ENCODE data around the gene BCAT1.
"Not testable (repeated sequence)": the region's sequence is repeated elsewhere in the genome, so short reads cannot be mapped to it uniquely, and the experiment has no call there.

The BCAT1 gene

GRCh38 chr12:24926080-24926479, 22.8 kb downstream of the BCAT1 start:
- DNase-seq (ENCODE audit: low read depth), result not testable (repeated sequence)

- DNase-seq (ENCODE audit: low read depth), result no peak
Observed at GRCh38 chr12:24922090-24922489, 26.8 kb downstream of the BCAT1 start.

GRCh38 chr12:24921251-24922038, 27.5 kb downstream of the BCAT1 start:
- DNase-seq (ENCODE audit: low read depth), result no peak

GRCh38 chr12:24920141-24920540, 28.8 kb downstream of the BCAT1 start:
- DNase-seq (ENCODE audit: low read depth), result no peak

- DNase-seq (ENCODE audit: low read depth), result no peak
Observed at GRCh38 chr12:24919346-24920001, 29.4 kb downstream of the BCAT1 start.

GRCh38 chr12:24918596-24918995, 30.3 kb downstream of the BCAT1 start:
- DNase-seq (ENCODE audit: low read depth), result no peak

- no peak for DNase-seq (ENCODE audit: low read depth)
Observed at GRCh38 chr12:24915501-24915900, 33.4 kb downstream of the BCAT1 start.

GRCh38 chr12:24913953-24914352, 34.9 kb downstream of the BCAT1 start:
- no peak for DNase-seq (ENCODE audit: low read depth)

- no peak for DNase-seq (ENCODE audit: low read depth)
Observed at GRCh38 chr12:24913130-24913529, 35.8 kb downstream of the BCAT1 start.

GRCh38 chr12:24911271-24911791, 37.6 kb downstream of the BCAT1 start:
- no peak for DNase-seq (ENCODE audit: low read depth)

GRCh38 chr12:24910192-24910591, 38.7 kb downstream of the BCAT1 start:
- not testable (repeated sequence) for DNase-seq (ENCODE audit: low read depth)

GRCh38 chr12:24909667-24910066, 39.2 kb downstream of the BCAT1 start:
- no peak for DNase-seq (ENCODE audit: low read depth)

GRCh38 chr12:24907464-24907863, 41.4 kb downstream of the BCAT1 start:
- no peak for DNase-seq (ENCODE audit: low read depth)

GRCh38 chr12:24906141-24906540, 42.8 kb downstream of the BCAT1 start:
- no peak for DNase-seq (ENCODE audit: low read depth)

- no peak for DNase-seq (ENCODE audit: low read depth)
Observed at GRCh38 chr12:24905431-24905830, 43.5 kb downstream of the BCAT1 start.

GRCh38 chr12:24904871-24905270, 44.0 kb downstream of the BCAT1 start:
- no peak for DNase-seq (ENCODE audit: low read depth)

- DNase-seq (ENCODE audit: low read depth), result no peak
Observed at GRCh38 chr12:24903329-24904088, 45.4 kb downstream of the BCAT1 start.

- DNase-seq (ENCODE audit: low read depth), result no peak
Observed at GRCh38 chr12:24902511-24903328, 46.2 kb downstream of the BCAT1 start.

- no peak for DNase-seq (ENCODE audit: low read depth)
Observed at GRCh38 chr12:24901576-24902461, 47.1 kb downstream of the BCAT1 start.

GRCh38 chr12:24900196-24900595, 48.7 kb downstream of the BCAT1 start:
- no peak for DNase-seq (ENCODE audit: low read depth)
